GM12801 (cell line): ENCODE measurements around the gene TIMP3.

Experiments
- TF ChIP-seq, protein P1 (sequence below): IDR thresholded peaks from one replicate; pipeline ENCODE4 v1.5.1; 2011; ENCODE audit warnings: control low read depth; ENCODE audit not compliant: insufficient read length; ENCODE audit errors: extremely low read depth

The TIMP3 gene

DNA sequence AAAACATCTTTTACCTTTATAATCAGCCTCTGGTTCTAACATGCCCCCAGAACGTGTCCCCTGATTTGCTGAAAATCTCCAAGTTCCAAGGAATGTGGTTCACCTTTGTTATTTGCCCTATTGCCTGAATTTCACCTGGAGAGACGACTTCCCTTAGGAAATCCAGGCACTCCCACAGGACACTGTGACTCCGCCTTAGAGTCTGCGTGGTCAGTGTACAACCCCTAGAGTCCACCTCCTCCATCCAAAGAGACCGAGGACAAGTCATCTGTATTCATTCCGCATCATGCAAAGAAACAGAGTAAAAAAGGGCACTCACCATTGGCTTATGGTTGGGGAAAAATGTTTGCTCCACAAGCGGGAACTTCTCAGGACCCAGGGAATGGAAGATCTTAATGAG is 63.1 kb downstream of the TIMP3 start:
- TF ChIP-seq, protein P1, sequence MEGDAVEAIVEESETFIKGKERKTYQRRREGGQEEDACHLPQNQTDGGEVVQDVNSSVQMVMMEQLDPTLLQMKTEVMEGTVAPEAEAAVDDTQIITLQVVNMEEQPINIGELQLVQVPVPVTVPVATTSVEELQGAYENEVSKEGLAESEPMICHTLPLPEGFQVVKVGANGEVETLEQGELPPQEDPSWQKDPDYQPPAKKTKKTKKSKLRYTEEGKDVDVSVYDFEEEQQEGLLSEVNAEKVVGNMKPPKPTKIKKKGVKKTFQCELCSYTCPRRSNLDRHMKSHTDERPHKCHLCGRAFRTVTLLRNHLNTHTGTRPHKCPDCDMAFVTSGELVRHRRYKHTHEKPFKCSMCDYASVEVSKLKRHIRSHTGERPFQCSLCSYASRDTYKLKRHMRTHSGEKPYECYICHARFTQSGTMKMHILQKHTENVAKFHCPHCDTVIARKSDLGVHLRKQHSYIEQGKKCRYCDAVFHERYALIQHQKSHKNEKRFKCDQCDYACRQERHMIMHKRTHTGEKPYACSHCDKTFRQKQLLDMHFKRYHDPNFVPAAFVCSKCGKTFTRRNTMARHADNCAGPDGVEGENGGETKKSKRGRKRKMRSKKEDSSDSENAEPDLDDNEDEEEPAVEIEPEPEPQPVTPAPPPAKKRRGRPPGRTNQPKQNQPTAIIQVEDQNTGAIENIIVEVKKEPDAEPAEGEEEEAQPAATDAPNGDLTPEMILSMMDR, result no peak

DNA sequence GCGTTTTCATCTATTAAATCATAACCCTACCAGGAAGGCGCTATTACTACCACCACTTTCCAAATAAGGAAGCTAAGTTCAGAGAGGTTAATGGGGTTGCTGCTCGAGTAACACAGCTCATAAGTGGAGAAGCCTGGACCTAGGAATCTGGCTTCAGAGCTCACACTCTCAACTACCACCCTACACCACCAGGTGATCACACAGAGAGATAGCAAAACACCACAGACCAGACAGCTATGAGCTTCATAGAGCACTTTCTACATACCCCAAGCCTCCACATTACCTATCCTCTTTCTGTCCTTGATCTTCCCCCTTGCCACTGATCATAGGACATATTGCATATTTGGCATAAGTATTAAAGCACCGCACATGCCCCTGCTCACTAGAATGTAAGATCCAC is 65.4 kb downstream of the TIMP3 start:
- TF ChIP-seq, protein P1, result no peak

DNA sequence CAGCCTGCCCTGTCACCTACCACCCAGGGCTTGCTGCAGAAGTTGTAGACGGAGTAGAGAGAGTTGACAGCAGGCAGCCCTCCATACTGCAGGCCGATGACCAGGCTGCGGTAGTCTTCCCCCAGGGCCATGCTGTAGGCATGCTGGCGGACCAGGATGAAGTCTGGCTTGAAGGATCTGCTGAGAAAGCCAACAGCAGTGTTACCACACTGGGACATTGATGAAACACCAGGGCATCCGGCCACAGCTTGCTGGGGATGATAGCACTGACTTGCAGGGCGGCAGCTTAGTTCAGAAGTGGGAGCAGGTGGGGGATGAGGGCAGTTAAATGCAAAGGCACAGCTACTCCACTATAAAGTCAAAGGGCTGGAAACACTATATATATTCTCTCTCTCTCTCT is 67.4 kb downstream of the TIMP3 start:
- TF ChIP-seq, protein P1, result no peak

DNA sequence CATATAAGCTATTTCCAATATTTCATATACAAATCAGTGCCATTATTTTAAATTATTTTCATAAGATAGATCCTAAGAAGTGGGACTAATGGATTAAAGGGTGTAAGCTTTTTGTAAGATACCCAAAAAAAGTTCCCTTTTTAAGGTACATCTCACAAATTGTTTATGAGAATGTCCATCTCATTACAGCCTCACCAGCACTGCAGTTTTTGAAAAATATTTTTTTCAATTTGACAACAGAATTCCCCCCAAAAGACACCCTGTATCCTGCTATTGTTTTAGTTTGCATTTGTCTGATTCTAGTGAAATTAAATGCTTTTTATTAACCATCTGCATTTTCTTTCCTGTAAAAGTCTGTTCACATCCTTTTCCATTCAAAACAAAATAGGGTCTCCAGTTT is 69.0 kb downstream of the TIMP3 start:
- TF ChIP-seq, protein P1, result no peak

DNA sequence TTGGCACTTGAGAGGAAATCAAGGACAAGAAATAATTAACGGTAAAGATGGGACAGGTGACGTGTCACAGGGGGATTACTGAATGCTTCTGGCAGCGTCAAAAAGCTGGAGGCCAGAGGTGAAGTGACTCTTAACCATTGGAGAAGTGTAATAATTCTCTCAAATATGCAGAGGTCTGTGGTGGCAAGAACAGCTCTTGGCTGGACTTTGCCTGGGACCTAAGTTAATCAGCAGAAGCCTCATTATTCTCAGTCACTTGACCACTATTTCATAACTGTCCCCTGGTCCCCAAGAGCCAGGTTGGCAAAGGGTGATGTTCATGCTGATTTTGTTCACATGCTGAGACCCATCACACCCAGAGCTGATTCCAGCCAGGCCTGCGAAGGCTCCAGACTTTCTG is 72.9 kb downstream of the TIMP3 start:
- TF ChIP-seq, protein P1, result no peak

DNA sequence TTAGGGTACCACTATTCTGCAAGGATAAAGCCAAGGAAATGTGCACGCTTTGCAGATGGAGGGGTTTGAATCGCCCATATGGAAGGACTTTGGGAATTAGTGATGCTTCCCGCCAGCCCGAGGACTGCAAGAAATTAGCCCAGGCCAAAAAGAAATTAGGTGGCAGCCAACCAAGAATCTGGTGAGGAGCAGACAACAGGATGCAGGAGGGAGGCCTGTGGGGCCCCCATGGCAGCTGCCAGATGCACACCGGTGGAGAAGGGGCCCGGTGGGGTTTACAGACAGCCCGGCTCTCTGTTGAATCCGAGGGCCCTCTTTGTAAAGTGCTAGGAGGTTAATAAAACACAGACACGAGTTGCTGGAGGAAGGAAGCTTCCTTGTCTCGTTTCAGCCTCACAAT is 73.5 kb downstream of the TIMP3 start:
- TF ChIP-seq, protein P1, result no peak

DNA sequence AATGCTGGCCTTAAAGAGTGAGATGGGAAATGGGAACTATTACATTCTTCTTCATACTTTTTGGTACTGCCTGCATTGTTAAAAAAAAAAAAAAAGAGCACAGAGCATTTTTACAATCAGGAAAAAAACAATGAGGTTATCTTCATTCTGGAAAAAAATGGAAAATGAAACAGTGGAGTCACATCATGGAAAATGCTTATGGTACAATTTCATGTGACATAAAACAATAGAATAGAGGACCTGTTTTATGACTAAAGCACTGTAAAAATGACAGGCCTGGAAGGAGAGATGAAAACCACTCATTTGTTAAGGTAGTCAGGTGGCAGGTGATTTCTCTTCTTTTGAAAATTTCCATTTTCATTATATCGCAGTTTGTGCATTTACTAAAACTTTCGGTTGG is 75.0 kb downstream of the TIMP3 start:
- TF ChIP-seq, protein P1, result no peak

DNA sequence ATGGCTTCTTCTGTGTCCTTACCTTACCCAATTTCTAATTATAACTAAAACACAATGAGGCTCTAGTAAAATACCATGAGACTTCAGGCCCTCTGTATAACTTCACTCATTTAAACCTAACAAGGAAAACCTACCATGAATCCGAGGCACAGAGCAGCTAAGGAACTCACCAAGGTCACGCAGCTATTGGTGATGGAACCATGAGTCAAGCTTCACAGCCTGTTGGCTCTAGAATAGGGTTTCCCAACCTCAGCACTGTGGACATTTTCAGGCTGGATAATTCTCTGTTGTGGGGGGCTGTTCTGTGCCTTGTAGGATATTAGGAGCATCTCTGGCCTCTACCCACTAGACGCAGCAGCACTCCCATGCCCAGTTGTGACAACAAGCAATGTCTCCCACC is 75.7 kb downstream of the TIMP3 start:
- TF ChIP-seq, protein P1, result no peak
